ENCODE results near the gene ATOH8.

Gene ATOH8

DNA sequence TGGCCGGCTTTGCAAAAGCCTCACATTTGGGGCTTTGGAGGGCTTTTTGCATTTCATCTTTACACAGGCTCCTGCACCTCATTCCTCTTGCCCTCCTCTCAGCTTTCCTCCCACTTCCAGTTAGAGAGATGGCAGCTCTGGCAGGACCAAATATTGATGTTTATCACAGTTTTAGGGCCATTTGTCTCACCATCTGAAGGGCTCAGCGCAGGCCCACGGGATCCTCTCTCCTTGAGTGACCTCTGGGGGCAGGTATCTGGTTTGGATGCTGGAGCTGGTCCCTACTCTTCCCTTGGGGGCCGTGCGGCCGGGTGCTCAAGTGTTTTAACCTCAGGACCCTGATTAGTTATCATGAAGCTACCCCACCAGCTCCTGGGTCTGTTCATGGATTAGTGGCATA lies 19.9 kb downstream of the ATOH8 start:
- no peak overlapping the region for H3K4me3 ChIP-seq (replicated peaks; ENCODE audit: insufficient read depth, low read length)
- no peak for DNase-seq (ENCODE audit: low read depth in 1 of 2, low spot score in 1 of 2)
- no peaks in the 10 kb centered on the region for H3K27me3 ChIP-seq (ENCODE audit: insufficient read depth, poor library complexity, severe bottlenecking)
- no peak for TF ChIP-seq CTCF (IDR thresholded peaks at IDR 0.05; ENCODE audit: insufficient read depth, low read length)
- no peak for TF ChIP-seq POLR2AphosphoS5 (IDR thresholded peaks at IDR 0.05; ENCODE audit: low read depth)
- no peak for TF ChIP-seq SPI1 (IDR thresholded peaks at IDR 0.05; ENCODE audit: borderline replicate concordance, low read depth)
- TF ChIP-seq REST (IDR thresholded peaks at IDR 0.05; ENCODE audit: insufficient replicate concordance, low read depth) = no peak
- TF ChIP-seq GABPA (IDR thresholded peaks at IDR 0.05; ENCODE audit: low read depth) = no peak
- H3K27ac ChIP-seq (replicated peaks) = no peak overlapping the region

GRCh38 chr2:85774126-85774978 lies 20.6 kb downstream of the ATOH8 start:
- H3K27me3 ChIP-seq (ENCODE audit: insufficient read depth, poor library complexity, severe bottlenecking) = no peaks in the 10 kb centered on the region
- DNase-seq (ENCODE audit: low read depth in 1 of 2, low spot score in 1 of 2) = no peak
- H3K27ac ChIP-seq (replicated peaks) = no peak overlapping the region
- TF ChIP-seq REST (IDR thresholded peaks at IDR 0.05; ENCODE audit: insufficient replicate concordance, low read depth) (no peak), POLR2AphosphoS5 (IDR thresholded peaks at IDR 0.05; ENCODE audit: low read depth) (no peak), SPI1 (IDR thresholded peaks at IDR 0.05; ENCODE audit: borderline replicate concordance, low read depth) (no peak), GABPA (IDR thresholded peaks at IDR 0.05; ENCODE audit: low read depth) (no peak), CTCF (IDR thresholded peaks at IDR 0.05; ENCODE audit: insufficient read depth, low read length) (no peak)
- H3K4me3 ChIP-seq (replicated peaks; ENCODE audit: insufficient read depth, low read length) = no peak overlapping the region

- DNase-seq (ENCODE audit: low read depth in 1 of 2, low spot score in 1 of 2) = no peak
- no peak overlapping the region for H3K27ac ChIP-seq (replicated peaks)
- H3K4me3 ChIP-seq (replicated peaks; ENCODE audit: insufficient read depth, low read length) = no peak overlapping the region
- TF ChIP-seq REST (IDR thresholded peaks at IDR 0.05; ENCODE audit: insufficient replicate concordance, low read depth) (no peak), CTCF (IDR thresholded peaks at IDR 0.05; ENCODE audit: insufficient read depth, low read length) (no peak), SPI1 (IDR thresholded peaks at IDR 0.05; ENCODE audit: borderline replicate concordance, low read depth) (no peak), POLR2AphosphoS5 (IDR thresholded peaks at IDR 0.05; ENCODE audit: low read depth) (no peak), GABPA (IDR thresholded peaks at IDR 0.05; ENCODE audit: low read depth) (no peak)
- no peaks in the 10 kb centered on the region for H3K27me3 ChIP-seq (ENCODE audit: insufficient read depth, poor library complexity, severe bottlenecking)
Measured at GRCh38 chr2:85775406-85776381, 21.9 kb downstream of the ATOH8 start.
